Vagina (tissue), 2 donors: Measurements from ENCODE around the gene EVC. TPM values are rescaled to one million over a fixed set of nuclear protein-coding genes. Genes with fewer than 3 reads are reported as not detected.

ENCODE experiments used
- DNase-seq, 2 donors: peaks; one replicate each; pipeline ENCODE4 v3.0.0-alpha.2; 2017; ENCODE audit errors: extremely low spot score in 2 of 2
- H3K27ac ChIP-seq: fragments of 200-600 bp; sonication (generic); one replicate; pipeline ENCODE4 v1.5.1; 2019
- H3K27me3 ChIP-seq: fragments of 200-600 bp; sonication (generic); one replicate; pipeline ENCODE4 v1.5.1; 2019
- H3K36me3 ChIP-seq, 2 donors: fragments of 200-600 bp; sonication (generic); one replicate each; pipeline ENCODE4 v1.5.1; 2017 to 2019
- H3K4me1 ChIP-seq: fragments of 200-600 bp; sonication (generic); one replicate; pipeline ENCODE4 v1.5.1; 2019
- H3K4me3 ChIP-seq, 2 donors: fragments of 200-600 bp; sonication (generic); 1 replicate in 1 of 2; 2 replicates in 1 of 2; pipeline ENCODE4 v1.5.1; 2016 to 2019
- H3K9me3 ChIP-seq: fragments of 200-600 bp; sonication (generic); one replicate; pipeline ENCODE4 v1.5.1; 2019
- CTCF ChIP-seq, 3 experiments: fragments of 450-650 bp in 2 of 3; fragments of 200-600 bp in 1 of 3; sonication (generic) in 1 of 3; IDR thresholded peaks; one replicate each; pipeline ENCODE4 v1.5.1; 2017 to 2019; ENCODE audit warnings: antibody characterized with exemption in 3 of 3, mild to moderate bottlenecking in 2 of 3, moderate library complexity in 2 of 3
- POLR2A ChIP-seq, 2 donors: fragments of 450-650 bp; IDR thresholded peaks; one replicate each; pipeline ENCODE4 v1.6.1; 2017; ENCODE audit warnings: antibody characterized with exemption in 2 of 2, mild to moderate bottlenecking in 2 of 2, moderate library complexity in 2 of 2
- POLR2AphosphoS5 ChIP-seq, 2 donors: sonication (generic); formaldehyde crosslinking; IDR thresholded peaks; one replicate each; pipeline ENCODE4 v1.9.0; 2017; ENCODE audit warnings: antibody characterized with exemption in 2 of 2, mild to moderate bottlenecking in 2 of 2, low read depth in 1 of 2; ENCODE audit not compliant: insufficient read depth in 1 of 2
- intact Hi-C: fragments of 100-400 bp; cut with DNase I; formaldehyde crosslinking; loops from one replicate; pipeline ENCODE4 v1.15.1; 2023
- total RNA-seq: library from RNA; depleted of rRNA; stranded (reverse); fragments of >200 nt; gene quantifications from one replicate; pipeline ENCODE4 v1.2.3, GENCODE V29; 2016

EVC gene
- total RNA-seq, 1 donor from 2014 or later, result 19.4 TPM

DNA sequence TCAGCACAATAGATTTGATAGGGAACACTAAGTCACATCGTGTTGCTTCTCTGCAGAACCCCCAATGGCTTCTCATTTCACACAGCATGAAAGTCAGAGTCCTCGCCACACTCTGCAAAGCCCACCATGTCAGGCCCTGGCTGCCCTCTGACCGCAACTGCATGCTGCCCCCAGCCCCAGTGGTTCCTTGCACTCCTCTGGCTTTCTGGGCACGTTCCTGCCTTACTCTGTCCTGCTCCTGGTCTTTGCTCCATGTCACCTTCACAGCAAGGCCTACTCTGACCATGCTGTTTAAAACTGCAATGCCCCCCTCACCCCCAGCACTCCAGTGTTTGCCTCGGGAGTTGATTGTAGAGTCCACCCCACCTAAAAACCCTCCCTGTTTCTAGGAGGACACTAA is 78.1 kb downstream of the EVC start:
- DNase-seq, result no peak
- Histone ChIP-seq H3K4me3 (no peak overlapping the region), H3K27ac (no peak overlapping the region), H3K36me3 (peaks cover 0 to 18% of the 10 kb centered on the region in 2 donors), H3K4me1 (no peaks in the 10 kb centered on the region), H3K9me3 (no peaks in the 10 kb centered on the region), H3K27me3 (no peaks in the 10 kb centered on the region)
- intact Hi-C loops, result no loop called here
- TF ChIP-seq CTCF (IDR thresholded peaks at IDR 0.05), result no peak
- TF ChIP-seq POLR2AphosphoS5 (IDR thresholded peaks at IDR 0.05; ENCODE audit: insufficient read depth in 1 of 2, low read depth in 1 of 2), result no peak
- no peak for TF ChIP-seq POLR2A (IDR thresholded peaks at IDR 0.05)

DNA sequence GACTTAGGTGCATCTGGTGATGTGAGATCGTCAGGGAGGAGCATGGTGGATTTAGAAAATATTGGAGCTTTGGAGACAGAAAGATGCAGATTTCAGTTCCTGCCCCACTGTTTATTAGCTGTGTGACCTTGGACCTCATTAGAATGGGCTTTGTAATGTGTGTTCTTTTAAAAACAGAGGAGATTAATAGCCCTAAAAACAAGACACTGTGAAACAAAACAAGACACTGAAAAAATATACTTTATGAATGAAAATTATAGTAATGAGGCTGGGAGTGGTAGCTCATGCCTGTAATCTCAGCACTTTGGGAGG is 79.5 kb downstream of the EVC start:
- no peak for DNase-seq
- no peak overlapping the region for H3K4me3 ChIP-seq
- no peaks in the 10 kb centered on the region for H3K4me1 ChIP-seq
- TF ChIP-seq POLR2A (IDR thresholded peaks at IDR 0.05) (no peak), POLR2AphosphoS5 (IDR thresholded peaks at IDR 0.05; ENCODE audit: insufficient read depth in 1 of 2, low read depth in 1 of 2) (no peak), CTCF (IDR thresholded peaks at IDR 0.05) (no peak)
- no peak overlapping the region for H3K27ac ChIP-seq
- H3K9me3 ChIP-seq, result no peaks in the 10 kb centered on the region
- H3K36me3 ChIP-seq, result peaks cover 0 to 30% of the 10 kb centered on the region in 2 donors
- no peaks in the 10 kb centered on the region for H3K27me3 ChIP-seq
- intact Hi-C loops, result no loop called here

DNA sequence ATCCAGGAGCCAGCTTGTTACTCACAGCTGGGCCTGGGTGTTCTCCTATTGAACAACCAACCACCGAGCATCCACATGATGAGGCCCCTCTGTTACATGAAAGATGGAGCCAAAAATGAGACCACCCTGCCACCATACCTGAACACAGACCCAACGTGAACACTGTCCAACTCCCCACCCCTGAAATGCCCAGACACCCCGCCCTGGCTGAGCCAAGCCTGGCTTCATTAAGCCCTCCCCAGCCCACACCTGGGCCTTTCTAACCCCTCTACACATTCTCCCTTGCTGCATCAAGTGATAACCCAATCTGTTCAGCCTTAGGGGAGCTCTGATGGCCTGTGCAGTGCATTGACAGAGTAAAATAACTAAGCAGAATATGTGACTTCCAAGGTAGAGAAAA is 80.7 kb downstream of the EVC start:
- no peaks in the 10 kb centered on the region for H3K27me3 ChIP-seq
- H3K36me3 ChIP-seq, result peaks cover 0 to 35% of the 10 kb centered on the region in 2 donors
- no peak for DNase-seq
- no peak for TF ChIP-seq POLR2A (IDR thresholded peaks at IDR 0.05)
- no peak overlapping the region for H3K27ac ChIP-seq
- H3K4me3 ChIP-seq, result no peak overlapping the region
- H3K4me1 ChIP-seq, result no peaks in the 10 kb centered on the region
- no peaks in the 10 kb centered on the region for H3K9me3 ChIP-seq
- intact Hi-C loops, result no loop called here

- H3K4me3 ChIP-seq, result no peak overlapping the region
- no peaks in the 10 kb centered on the region for H3K27me3 ChIP-seq
- no peak for DNase-seq
- peaks cover 0 to 31% of the 10 kb centered on the region in 2 donors for H3K36me3 ChIP-seq
- H3K4me1 ChIP-seq, result no peaks in the 10 kb centered on the region
- intact Hi-C loops, result no loop called here
- H3K9me3 ChIP-seq, result no peaks in the 10 kb centered on the region
- no peak overlapping the region for H3K27ac ChIP-seq
- TF ChIP-seq CTCF (IDR thresholded peaks at IDR 0.05) (no peak), POLR2AphosphoS5 (IDR thresholded peaks at IDR 0.05; ENCODE audit: insufficient read depth in 1 of 2, low read depth in 1 of 2) (no peak), POLR2A (IDR thresholded peaks at IDR 0.05) (no peak)
Observed at GRCh38 chr4:5793514-5793913, 82.5 kb downstream of the EVC start.

- peaks cover 0 to 29% of the 10 kb centered on the region in 2 donors for H3K36me3 ChIP-seq
- no peak for TF ChIP-seq POLR2A (IDR thresholded peaks at IDR 0.05)
- no peak for TF ChIP-seq POLR2AphosphoS5 (IDR thresholded peaks at IDR 0.05; ENCODE audit: insufficient read depth in 1 of 2, low read depth in 1 of 2)
- TF ChIP-seq CTCF (IDR thresholded peaks at IDR 0.05), result no peak
- no peak overlapping the region for H3K4me3 ChIP-seq
Observed at GRCh38 chr4:5795580-5795979, 84.6 kb downstream of the EVC start.

GRCh38 chr4:5796976-5797375 is 86.0 kb downstream of the EVC start:
- H3K27ac ChIP-seq, result no peak overlapping the region
- H3K36me3 ChIP-seq, result peaks cover 0 to 29% of the 10 kb centered on the region in 2 donors
- H3K27me3 ChIP-seq, result no peaks in the 10 kb centered on the region
- DNase-seq, result no peak
- H3K9me3 ChIP-seq, result no peaks in the 10 kb centered on the region
- intact Hi-C loops, result no loop called here
- TF ChIP-seq POLR2A (IDR thresholded peaks at IDR 0.05) (no peak), POLR2AphosphoS5 (IDR thresholded peaks at IDR 0.05; ENCODE audit: insufficient read depth in 1 of 2, low read depth in 1 of 2) (no peak), CTCF (IDR thresholded peaks at IDR 0.05) (no peak)
- H3K4me3 ChIP-seq, result no peak overlapping the region
- no peaks in the 10 kb centered on the region for H3K4me1 ChIP-seq

More at GRCh38 chr4:5795580-5795979, 84.6 kb downstream of the EVC start:
- intact Hi-C loops, result no loop called here
- Histone ChIP-seq H3K27ac (no peak overlapping the region), H3K9me3 (no peaks in the 10 kb centered on the region), H3K4me1 (no peaks in the 10 kb centered on the region), H3K27me3 (no peaks in the 10 kb centered on the region)
- no peak for DNase-seq
